Neural progenitor cell (in vitro differentiated cells): Measurements from ENCODE around the gene GDI1.

Source experiments
- CTCF ChIP-seq: fragments of 200-600 bp; sonication (generic); IDR thresholded peaks from 2 replicates; pipeline ENCODE4 v1.5.1; 2017; ENCODE audit warnings: antibody characterized with exemption, mild to moderate bottlenecking
- EZH2phosphoT487 ChIP-seq: fragments of 200-600 bp; sonication (generic); IDR thresholded peaks from 2 replicates; pipeline ENCODE4 v1.6.1; 2017; ENCODE audit warnings: antibody characterized with exemption

- TF ChIP-seq CTCF = no peak
- no peak for TF ChIP-seq EZH2phosphoT487
Measured at GRCh38 chrX:154482786-154483185, 45.8 kb downstream of the GDI1 start.
